HepG2 (cell line): ENCODE measurements around the gene ANKRD11.

Experiments
- CTCF ChIP-seq: sonication (generic); formaldehyde crosslinking; IDR thresholded peaks from 2 replicates; pipeline ENCODE4 v1.5.0; 2020; ENCODE audit warnings: mild to moderate bottlenecking, missing genetic modification reagents, moderate library complexity
- NFIC ChIP-seq: IDR thresholded peaks from 2 replicates; pipeline ENCODE4 v1.6.1; 2012; ENCODE audit warnings: mild to moderate bottlenecking, low read length, inconsistent platforms
- TF ChIP-seq, protein P1 (sequence below): sonication (generic); formaldehyde crosslinking; IDR thresholded peaks from 2 replicates; pipeline ENCODE4 v1.4.0; 2020; ENCODE audit warnings: missing genetic modification reagents, borderline replicate concordance

GRCh38 chr16:89275837-89276720 is 214.3 kb downstream of the ANKRD11 start:
- TF ChIP-seq NFIC, result no peak
- TF ChIP-seq, protein P1, sequence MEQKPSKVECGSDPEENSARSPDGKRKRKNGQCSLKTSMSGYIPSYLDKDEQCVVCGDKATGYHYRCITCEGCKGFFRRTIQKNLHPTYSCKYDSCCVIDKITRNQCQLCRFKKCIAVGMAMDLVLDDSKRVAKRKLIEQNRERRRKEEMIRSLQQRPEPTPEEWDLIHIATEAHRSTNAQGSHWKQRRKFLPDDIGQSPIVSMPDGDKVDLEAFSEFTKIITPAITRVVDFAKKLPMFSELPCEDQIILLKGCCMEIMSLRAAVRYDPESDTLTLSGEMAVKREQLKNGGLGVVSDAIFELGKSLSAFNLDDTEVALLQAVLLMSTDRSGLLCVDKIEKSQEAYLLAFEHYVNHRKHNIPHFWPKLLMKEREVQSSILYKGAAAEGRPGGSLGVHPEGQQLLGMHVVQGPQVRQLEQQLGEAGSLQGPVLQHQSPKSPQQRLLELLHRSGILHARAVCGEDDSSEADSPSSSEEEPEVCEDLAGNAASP (CRISPR knock-in tag), result no peak
- TF ChIP-seq CTCF (CRISPR knock-in tag), result no peak
